Subcutaneous adipose tissue (tissue), 4 donors: ENCODE results near the gene WTIP. TPM values are rescaled to one million over a fixed set of nuclear protein-coding genes. Genes with fewer than 3 reads are reported as not detected.

Source experiments
- total RNA-seq, 4 donors: library from RNA; depleted of rRNA; stranded (reverse); fragments of >200 nt; gene quantifications; one replicate each; pipeline ENCODE4 v1.1.0, GENCODE V29; 2016
- TF ChIP-seq, protein P1 (sequence below): fragments of 450-650 bp; IDR thresholded peaks from one replicate; pipeline ENCODE4 v1.5.1; 2016; ENCODE audit warnings: low read depth, mild to moderate bottlenecking, control low read depth, antibody characterized with exemption, moderate library complexity

Gene WTIP
- total RNA-seq, 4 donors from 2014 or later, result 6.5 to 17.9 (median 16.9) TPM

DNA sequence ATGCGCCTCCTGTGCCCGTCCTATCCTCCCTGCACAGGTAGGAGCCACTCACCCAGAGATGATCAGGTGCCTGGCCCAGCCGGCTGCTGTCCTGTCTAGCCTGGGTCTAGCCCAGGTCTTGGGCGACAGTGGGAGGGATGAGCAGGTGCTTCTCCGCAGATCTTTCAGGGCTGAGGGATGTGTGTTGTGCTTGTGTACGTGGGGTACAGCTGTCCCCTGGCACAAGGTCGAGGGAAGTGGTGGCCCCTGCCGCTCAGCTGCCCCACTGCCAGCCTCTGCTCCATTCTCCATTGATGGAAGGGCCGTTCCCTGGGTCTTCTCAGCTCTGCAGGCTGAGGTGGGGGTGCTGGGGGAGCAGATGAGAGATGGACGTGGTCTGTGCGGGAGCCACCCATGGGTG is 13.0 kb downstream of the WTIP start:
- TF ChIP-seq, protein P1, sequence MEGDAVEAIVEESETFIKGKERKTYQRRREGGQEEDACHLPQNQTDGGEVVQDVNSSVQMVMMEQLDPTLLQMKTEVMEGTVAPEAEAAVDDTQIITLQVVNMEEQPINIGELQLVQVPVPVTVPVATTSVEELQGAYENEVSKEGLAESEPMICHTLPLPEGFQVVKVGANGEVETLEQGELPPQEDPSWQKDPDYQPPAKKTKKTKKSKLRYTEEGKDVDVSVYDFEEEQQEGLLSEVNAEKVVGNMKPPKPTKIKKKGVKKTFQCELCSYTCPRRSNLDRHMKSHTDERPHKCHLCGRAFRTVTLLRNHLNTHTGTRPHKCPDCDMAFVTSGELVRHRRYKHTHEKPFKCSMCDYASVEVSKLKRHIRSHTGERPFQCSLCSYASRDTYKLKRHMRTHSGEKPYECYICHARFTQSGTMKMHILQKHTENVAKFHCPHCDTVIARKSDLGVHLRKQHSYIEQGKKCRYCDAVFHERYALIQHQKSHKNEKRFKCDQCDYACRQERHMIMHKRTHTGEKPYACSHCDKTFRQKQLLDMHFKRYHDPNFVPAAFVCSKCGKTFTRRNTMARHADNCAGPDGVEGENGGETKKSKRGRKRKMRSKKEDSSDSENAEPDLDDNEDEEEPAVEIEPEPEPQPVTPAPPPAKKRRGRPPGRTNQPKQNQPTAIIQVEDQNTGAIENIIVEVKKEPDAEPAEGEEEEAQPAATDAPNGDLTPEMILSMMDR, result no peak

DNA sequence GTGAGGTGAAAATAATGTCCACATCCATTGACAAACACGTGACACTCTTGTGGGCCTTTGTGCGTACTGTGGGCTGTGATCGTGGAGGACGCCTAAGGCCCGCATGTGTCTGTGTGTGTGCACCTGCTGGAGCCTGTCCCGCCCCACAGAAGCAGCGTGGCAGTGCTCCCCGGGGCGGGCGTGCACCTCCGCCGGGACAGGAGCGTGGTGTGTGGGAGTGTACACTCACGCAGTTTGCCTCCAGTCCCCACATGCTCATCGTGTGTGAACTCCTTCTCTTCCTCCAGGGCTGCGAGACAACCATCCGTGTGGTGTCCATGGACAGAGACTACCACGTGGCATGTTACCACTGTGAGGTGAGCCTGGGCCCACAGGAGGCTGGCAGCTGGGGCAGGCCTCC is 13.9 kb downstream of the WTIP start:
- TF ChIP-seq, protein P1, result no peak

DNA sequence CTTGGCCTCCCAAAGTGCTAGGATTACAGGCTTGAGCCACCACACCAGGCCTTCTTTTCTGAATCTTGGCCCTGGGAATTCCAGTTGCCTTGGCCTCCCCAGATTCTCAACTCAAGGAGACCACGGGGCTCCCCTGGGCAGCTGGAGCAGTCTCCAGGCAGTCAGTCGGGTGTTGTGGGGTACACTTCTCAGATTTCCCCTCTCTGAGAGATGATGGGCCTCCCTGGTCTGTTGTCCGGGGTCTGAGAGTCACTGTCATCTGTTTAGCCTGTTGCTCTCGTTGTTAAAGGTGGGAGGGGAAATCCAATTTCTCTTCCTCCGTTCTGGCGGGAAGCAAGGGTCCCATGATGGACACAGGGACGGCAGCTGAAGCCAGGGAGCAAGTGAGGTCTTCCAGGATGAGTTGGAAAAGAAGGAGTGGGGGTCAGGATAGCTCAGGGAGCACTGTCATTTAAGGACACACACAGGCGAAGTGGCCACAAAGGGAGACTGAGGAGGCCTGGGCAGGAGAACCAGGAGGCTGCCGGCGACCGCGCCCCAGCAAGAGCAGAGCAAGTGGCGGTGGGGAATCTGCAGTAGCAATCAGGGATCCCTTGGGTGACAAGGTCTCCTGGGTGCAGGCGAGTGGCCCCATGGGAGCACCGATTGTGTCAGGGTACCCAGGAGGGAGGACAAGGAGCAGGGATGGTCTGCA is 15.7 kb downstream of the WTIP start:
- TF ChIP-seq, protein P1, result no peak

DNA sequence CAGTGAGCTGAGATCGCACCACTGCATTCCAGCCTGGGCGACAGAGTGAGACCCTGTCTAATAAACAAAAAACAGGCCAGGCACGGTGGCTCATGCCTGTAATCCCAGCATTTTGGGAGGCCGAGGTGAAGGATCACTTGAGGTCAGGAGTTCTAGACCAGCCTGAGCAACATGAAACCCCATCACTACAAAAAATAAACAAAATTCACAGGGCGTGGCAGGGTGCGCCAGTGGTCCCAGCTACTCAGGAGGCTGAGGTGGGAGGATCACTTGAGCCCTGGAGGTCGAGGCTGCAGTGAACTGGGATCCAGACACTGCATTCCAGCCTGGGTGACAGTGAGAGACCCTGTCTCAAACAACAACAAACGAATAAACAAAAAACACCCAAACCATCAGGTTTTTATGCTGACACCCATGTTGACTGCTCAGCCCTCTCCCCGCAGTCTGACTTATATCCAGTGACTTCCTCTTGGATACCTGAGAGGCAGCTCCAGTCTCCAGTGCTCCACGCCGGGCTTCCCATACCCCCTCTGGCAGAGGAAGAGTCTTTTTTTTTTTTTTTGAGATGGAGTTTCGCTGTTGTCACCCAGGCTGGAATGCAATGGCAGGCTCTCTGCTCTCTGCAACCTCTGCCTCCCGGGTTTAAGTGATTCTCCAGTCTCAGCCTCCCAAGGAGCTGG is 17.7 kb downstream of the WTIP start:
- TF ChIP-seq, protein P1, result no peak

DNA sequence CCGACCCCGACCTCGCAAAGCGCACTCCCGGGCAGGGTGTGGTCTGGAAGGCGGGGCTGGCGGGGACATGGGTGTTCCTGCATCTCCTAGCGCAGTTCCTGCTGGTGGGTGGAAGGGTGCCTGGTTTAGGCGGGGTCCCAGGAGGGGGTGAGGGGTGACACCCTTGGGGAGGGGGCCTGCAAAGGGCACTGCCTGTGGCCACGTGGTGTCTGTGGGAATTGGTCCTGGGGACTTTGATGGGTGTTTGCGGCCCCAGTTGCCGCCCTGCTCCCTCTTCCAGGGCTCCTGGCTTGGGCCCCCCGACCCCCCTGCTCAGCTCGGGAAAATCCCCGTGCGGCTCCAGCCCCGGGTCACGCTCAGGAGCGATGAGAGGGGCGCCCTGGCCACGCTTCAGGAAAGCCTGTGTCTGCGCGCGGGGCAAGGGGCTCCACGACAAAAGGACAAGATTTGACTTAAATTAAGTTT is 19.1 kb downstream of the WTIP start:
- TF ChIP-seq, protein P1, result no peak

DNA sequence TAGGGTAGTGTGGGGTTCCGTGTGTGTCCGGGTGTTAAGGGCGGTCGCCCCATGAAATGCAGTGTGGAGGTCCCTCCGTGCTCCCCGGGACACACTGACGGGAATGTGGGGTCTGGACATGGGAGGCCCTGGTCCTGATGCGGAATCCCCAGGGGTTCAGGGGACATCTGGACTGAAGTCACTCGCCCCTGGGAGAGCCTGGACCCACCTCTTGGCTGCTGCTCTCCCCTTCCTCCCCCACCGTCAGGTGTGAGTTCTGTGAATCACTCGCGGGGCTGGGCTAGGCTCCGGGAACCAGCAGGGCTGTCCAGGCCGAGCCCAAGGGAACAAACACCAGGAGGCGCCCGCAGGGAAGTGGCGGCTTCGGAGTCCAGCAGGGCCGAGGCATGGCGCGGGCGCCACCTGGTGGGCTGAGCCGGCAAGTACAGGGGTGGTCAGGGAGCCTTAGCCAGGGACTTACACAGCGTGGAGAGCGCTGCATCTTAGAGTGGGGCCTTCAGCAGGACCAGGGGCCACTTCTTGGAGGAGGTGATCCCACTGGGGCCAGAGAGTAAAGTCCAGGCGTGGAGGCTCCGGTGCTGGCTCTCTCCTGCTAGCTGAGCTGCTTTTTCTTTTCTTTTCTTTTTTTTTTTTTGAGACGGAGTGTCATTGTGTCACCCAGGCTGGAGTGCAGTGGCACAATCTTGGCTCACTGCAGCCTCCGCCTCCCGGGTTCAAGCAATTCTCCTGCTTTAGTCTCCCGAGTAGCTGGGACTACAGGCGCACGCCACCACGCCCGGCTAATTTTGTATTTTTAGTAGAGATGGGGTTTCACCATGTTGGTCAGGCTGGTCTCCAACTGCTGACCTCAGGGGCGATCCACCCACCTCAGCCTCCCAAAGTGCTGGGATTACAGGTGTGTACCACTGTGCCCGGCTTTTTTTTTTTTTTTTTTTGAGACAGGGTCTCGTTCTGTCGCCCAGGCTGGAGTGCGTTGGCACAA is 20.1 kb downstream of the WTIP start:
- TF ChIP-seq, protein P1, result no peak
